ENCODE results near the gene EPAS1. TPM values are rescaled to one million over a fixed set of nuclear protein-coding genes. Genes with fewer than 3 reads are reported as not detected.

EPAS1 gene
- polyA plus RNA-seq, 1 donor from 2014 or later, result not detected

DNA sequence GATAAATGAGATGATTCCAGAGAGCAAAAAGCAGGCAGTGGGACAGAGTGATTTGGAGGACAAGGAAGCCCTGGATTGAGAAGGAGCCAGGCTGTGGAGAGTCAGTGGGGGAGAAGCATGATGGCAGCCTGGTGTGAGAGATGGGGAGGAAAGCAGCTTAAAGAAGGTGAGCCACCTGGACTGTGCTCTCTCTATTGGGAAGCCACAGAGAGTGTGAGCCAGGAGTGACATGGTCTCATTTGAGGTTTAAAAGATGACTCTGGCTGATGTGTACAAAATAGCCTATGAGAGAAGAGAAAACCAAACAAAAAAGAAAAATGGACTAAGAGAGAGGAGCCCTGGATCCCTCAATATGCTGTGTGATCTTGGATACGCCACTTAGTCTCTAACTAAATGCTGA, 12.9 kb upstream of the EPAS1 start:
- no peaks in the 10 kb centered on the region for H3K36me3 Mint-ChIP-seq
- H3K4me1 Mint-ChIP-seq, result no peaks in the 10 kb centered on the region
- H3K4me3 Mint-ChIP-seq, result no peak overlapping the region
- peaks cover 0 to 3% (median 0%) of the 10 kb centered on the region in 3 donors for H3K9me3 Mint-ChIP-seq
- no peak overlapping the region for H3K27ac Mint-ChIP-seq
- peaks cover 17% of the 10 kb centered on the region for H3K27me3 Mint-ChIP-seq

DNA sequence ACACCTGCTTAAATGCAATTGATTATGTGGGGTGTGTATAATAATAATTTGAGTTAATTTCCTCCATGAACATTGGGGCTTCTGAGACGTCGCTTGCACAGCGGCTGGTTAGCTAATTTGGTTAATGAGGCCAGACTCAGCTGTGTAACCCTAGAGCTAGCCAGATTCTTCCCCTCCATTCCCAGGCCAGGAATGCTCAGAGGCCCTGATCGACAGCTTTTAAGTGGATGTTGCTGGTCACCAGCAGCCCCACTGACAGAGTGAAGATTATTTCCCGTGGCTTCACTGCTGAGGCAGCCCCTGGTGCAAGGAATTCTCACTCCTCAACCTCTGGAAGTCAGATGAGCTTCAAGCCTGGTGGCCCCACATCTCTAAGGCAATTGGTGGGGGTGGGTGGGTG, 12.4 kb upstream of the EPAS1 start:
- Mint-ChIP-seq H3K27me3 (peaks cover 17% of the 10 kb centered on the region), H3K27ac (no peak overlapping the region), H3K9me3 (peaks cover 0 to 3% (median 0%) of the 10 kb centered on the region in 3 donors), H3K4me3 (no peak overlapping the region), H3K4me1 (no peaks in the 10 kb centered on the region), H3K36me3 (no peaks in the 10 kb centered on the region)

GRCh38 chr2:46286715-46287114, 10.5 kb upstream of the EPAS1 start:
- H3K4me3 Mint-ChIP-seq, result peak overlapping the region in 1 of 4 donors; percentile 12
- H3K27me3 Mint-ChIP-seq, result peaks cover 17% of the 10 kb centered on the region
- peaks cover 0 to 3% (median 0%) of the 10 kb centered on the region in 3 donors for H3K9me3 Mint-ChIP-seq
- H3K27ac Mint-ChIP-seq, result no peak overlapping the region
- no peaks in the 10 kb centered on the region for H3K36me3 Mint-ChIP-seq
- no peaks in the 10 kb centered on the region for H3K4me1 Mint-ChIP-seq

- H3K4me3 Mint-ChIP-seq, result no peak overlapping the region
- H3K9me3 Mint-ChIP-seq, result no peaks in the 10 kb centered on the region
- H3K36me3 Mint-ChIP-seq, result no peaks in the 10 kb centered on the region
- H3K4me1 Mint-ChIP-seq, result no peaks in the 10 kb centered on the region
- no peak overlapping the region for H3K27ac Mint-ChIP-seq
- H3K27me3 Mint-ChIP-seq, result peaks cover 5% of the 10 kb centered on the region
These were observed 7.1 kb upstream of the EPAS1 start for GRCh38 chr2:46290078-46290477.

DNA sequence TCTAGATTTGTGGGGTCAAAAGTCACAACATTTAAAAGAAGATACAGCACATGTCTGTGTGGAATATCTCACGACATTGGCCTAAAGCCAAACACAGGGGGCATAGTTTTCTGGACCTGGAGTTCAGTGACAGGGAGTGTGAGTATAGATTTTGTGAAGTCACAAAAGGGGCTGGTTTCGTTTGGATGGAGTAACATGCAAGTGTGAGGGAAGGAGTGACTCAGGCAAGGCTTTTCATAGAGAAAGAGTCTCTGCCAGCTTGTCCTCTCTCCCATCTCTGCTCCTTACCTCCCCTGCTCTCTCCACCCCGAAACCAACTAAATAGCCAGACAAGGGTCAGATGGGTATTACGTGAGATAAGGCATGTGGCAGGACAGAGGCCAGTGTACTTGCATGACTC, 3.7 kb upstream of the EPAS1 start:
- H3K27ac Mint-ChIP-seq, result peak overlapping the region in 1 of 3 donors; percentile 27
- H3K36me3 Mint-ChIP-seq, result no peaks in the 10 kb centered on the region
- H3K9me3 Mint-ChIP-seq, result no peaks in the 10 kb centered on the region
- H3K4me1 Mint-ChIP-seq, result peaks cover 0 to 3% (median 1%) of the 10 kb centered on the region in 3 donors
- no peak overlapping the region for H3K4me3 Mint-ChIP-seq
- peaks cover 20% of the 10 kb centered on the region for H3K27me3 Mint-ChIP-seq

DNA sequence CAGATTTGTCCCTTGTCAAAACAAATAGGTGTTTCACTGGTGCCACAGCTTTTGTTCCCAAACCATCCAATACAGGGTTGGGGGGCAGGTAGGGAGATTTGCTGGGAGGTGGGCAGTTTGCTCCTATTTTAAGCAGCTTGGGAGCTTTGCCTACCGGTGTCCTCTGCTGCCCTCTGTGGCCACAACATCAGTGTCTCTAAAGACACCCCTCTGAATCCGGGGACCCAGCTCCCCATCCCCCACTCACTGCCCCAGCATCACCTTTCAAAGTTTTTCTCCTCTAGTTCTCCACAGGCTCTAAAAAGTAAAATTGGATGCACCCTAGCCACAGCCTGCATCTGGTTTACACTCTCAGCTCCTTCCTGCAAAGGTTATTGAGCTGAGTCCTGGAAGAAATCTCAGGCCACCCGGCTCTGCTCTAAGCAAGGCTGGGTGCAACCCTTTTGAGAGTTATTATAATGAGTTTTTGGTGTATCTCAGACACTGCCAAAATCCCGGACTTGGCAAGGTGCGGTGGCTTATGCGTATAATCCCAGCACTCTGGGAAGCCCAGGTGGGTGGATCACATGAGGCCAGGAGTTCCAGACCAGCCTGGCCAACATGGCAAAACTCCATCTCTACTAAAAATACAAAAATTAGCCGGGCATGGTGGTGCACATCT, 2.9 kb upstream of the EPAS1 start:
- peaks cover 27% of the 10 kb centered on the region for H3K27me3 Mint-ChIP-seq
- peak overlapping the region in 1 of 4 donors; percentile 21 for H3K4me3 Mint-ChIP-seq

DNA sequence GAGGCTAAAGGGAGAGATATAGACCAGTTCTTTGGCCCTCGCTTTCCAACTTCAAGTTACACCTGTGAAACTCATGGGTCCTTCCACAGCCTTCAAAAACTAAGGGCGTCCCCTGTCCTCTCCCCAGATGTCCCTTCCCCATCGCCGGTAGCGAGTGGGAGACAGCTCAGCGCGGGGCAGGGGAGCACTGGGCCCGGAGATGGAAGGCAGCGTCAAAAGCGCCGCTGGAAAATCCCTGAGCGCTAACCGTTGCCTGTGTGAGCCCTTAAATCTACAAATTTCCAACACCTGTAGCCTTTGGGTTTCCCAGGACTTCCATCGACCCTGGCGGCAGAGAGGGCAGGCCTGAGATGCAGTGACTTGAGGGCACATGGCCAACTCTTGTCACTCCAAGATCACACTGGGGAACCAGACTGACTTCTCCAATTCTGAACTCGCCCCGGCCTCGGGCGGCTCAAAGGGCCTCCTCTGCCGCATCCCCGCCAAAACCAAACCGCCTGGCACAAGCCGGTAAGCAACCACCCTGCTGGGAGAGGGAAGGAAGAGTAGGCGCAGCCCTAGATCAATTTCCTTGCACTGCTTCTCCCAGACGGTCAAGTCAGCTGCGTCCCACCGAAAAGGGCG, 879 bp upstream of the EPAS1 start:
- H3K4me1 Mint-ChIP-seq, result peaks cover 12% of the 10 kb centered on the region in 3 donors

More for the DNA sequence above, 2.9 kb upstream of the EPAS1 start:
- no peaks in the 10 kb centered on the region for H3K36me3 Mint-ChIP-seq
- H3K9me3 Mint-ChIP-seq, result no peaks in the 10 kb centered on the region
- H3K27ac Mint-ChIP-seq, result peak overlapping the region in 2 of 3 donors; percentile 27 to 71
- peaks cover 4 to 8% (median 6%) of the 10 kb centered on the region in 3 donors for H3K4me1 Mint-ChIP-seq

DNA sequence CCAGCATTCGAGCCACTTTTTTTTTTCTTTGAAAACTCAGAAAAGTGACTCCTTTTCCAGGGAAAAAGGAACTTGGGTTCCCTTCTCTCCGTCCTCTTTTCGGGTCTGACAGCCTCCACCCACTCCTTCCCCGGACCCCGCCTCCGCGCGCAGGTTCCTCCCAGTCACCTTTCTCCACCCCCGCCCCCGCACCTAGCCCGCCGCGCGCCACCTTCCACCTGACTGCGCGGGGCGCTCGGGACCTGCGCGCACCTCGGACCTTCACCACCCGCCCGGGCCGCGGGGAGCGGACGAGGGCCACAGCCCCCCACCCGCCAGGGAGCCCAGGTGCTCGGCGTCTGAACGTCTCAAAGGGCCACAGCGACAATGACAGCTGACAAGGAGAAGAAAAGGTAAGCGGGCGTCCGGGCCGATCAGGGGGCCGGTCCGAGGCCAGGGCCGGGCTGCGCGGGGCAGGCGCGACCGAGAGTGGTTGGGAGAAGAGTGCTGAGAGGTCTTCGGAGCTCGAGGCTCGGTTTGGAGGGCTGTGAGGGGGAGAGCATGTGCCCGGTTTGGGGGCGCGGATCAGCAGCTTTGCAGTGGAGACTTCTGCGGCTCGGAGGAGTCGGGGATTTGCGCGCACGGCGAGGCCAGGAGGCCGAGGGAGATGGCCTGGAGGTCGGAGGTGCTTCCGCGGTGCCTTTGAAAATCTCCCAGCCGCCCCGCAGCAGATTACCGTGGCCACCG, 502 bp downstream of the EPAS1 start:
- peaks cover 12% of the 10 kb centered on the region in 3 donors for H3K4me1 Mint-ChIP-seq
- peaks cover 56% of the 10 kb centered on the region for H3K27me3 Mint-ChIP-seq
- H3K9me3 Mint-ChIP-seq, result peaks cover 0 to 1% (median 0%) of the 10 kb centered on the region in 3 donors

More for the DNA sequence above, 879 bp upstream of the EPAS1 start:
- Mint-ChIP-seq H3K27me3 (peaks cover 46% of the 10 kb centered on the region), H3K4me3 (peak overlapping the region; percentile 80 to 92 (median 90)), H3K27ac (no peak overlapping the region), H3K36me3 (no peaks in the 10 kb centered on the region), H3K9me3 (peaks cover 0 to 1% (median 0%) of the 10 kb centered on the region in 3 donors)

DNA sequence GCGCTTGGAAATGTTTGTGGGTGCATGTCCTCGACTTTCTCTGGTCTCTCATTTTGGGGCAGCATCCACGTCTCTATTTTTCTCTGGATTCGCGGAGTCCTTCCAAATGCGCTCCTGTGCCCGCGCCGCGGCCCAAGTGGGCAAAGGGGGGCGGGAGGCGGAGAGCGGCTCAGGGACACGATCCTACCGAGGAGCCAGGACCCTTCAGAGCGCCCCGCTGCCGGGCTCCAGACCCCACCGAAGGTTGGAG, 990 bp downstream of the EPAS1 start:
- Mint-ChIP-seq H3K27me3 (peaks cover 56% of the 10 kb centered on the region), H3K9me3 (peaks cover 0 to 1% (median 0%) of the 10 kb centered on the region in 3 donors), H3K4me3 (peak overlapping the region; percentile 84 to 98 (median 94)), H3K27ac (peak overlapping the region in 2 of 3 donors; percentile 71 to 83), H3K4me1 (peaks cover 12% of the 10 kb centered on the region in 3 donors), H3K36me3 (no peaks in the 10 kb centered on the region)

More for the DNA sequence above, 502 bp downstream of the EPAS1 start:
- Mint-ChIP-seq H3K36me3 (no peaks in the 10 kb centered on the region), H3K4me3 (peak overlapping the region; percentile 84 to 98 (median 94)), H3K27ac (peak overlapping the region; percentile 41 to 83 (median 73))

DNA sequence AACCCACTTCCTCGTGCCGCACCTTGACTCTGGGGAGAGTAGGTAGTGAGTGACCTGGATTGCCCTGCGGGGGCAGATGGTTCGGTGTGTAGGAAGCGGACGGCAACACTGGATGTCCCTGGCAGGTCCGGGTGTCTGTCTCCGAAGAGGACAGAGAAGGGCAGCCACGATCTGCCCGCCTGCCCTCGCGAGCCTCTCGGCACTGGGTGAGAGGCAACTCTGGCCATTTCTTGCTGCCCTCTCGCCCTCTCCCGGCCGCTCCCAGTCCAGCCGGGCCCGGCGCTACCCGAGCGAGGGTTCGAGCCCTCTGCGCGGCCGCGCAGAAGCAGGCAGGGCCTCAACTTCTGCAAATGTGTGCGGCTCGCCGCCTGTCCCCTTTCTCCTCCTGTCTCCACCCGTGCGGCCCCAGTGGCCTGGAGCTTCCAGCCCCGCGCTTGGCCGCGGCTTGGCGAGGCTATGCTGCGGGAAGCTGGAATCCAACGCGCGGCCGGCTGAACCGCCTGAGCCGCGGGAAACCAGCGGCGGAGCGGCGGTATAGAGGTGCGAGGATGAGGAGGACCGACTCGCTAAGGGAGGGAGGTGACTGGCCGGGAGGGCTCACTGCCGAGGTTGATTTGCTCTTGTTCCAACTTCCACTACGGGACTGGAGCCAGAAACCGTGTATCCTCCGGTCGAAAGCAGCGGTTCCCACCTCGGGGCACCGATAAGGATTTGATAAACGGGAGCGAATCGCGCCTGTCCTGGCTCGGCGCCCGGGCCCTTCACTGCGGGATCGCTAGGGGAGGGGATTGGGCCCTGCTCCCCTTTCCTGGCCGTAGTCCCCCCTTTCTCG, 1.5 kb downstream of the EPAS1 start:
- Mint-ChIP-seq H3K27me3 (peaks cover 62% of the 10 kb centered on the region), H3K9me3 (peaks cover 0 to 1% (median 0%) of the 10 kb centered on the region in 3 donors), H3K4me1 (peaks cover 12% of the 10 kb centered on the region in 3 donors), H3K36me3 (no peaks in the 10 kb centered on the region), H3K27ac (peak overlapping the region; percentile 4 to 83 (median 71)), H3K4me3 (peak overlapping the region; percentile 84 to 98 (median 94))

DNA sequence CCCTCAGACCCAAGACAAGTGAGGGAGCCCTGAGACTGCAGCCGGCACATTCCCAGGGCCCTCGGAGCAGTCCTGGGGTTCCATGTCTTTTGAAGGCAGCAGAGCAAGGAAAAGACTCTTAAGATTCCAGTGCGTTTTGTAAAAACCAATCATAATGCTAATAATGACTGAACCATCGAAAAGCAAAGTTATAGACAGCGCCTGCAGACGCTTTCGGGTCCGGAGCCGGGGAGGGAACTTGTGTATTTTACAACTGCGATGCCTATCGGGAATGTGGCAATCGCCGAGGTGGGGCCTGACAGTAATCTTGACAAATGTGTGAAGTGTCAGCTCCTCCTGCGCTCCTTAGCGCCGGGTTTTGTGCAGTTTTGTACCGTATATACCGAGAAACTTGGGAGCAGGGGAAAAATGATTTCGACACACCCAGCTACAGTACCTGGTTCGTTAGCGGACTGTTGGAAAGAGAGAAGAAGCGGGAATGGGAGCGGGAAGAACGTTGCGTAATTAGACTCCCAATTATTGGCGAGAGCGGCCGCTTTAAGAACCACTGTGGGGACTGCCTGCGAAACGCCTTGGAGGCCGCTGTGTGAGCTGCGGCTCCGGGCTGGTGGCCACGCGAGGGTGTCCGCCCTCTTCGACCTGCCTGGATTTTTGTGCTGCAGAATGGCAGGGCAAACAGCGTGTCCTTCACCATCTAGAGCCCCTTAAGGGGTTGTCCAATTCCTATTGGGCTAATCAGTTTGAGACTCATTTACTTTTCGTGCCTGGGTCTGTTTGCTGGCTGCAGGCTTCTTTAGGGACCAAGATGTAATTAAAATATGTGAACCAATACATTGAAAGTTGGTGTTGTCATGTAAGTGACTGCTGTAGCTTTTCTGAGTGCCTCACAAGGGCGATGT, 2.4 kb downstream of the EPAS1 start:
- peaks cover 0 to 1% (median 0%) of the 10 kb centered on the region in 3 donors for H3K9me3 Mint-ChIP-seq
- no peaks in the 10 kb centered on the region for H3K36me3 Mint-ChIP-seq
- H3K4me1 Mint-ChIP-seq, result peaks cover 12% of the 10 kb centered on the region in 3 donors
- peak overlapping the region; percentile 84 to 98 (median 90) for H3K4me3 Mint-ChIP-seq
- peak overlapping the region in 2 of 3 donors; percentile 4 to 14 for H3K27ac Mint-ChIP-seq
- H3K27me3 Mint-ChIP-seq, result peaks cover 66% of the 10 kb centered on the region

DNA sequence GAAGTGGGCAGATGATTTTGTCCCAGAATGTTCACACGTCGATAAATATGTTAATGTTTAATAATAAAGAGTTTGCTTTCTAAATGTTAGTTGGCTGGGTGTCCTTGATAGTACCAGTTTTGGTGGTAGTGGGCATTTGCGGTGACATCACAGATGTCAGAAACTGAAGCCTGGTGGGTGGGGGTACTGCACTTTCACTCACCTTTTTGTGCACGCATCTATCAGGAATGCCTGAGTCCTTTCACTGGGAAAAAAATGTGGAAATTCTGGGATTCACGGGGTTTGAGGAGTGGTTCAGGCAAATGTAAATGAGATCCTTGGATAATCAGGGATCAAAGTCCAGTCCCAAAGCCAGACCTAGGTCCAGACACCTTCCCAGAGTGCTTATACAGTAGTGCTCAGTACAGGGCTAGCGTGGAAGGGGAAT, 3.2 kb downstream of the EPAS1 start:
- no peak overlapping the region for H3K27ac Mint-ChIP-seq
- peaks cover 0 to 6% (median 1%) of the 10 kb centered on the region in 3 donors for H3K9me3 Mint-ChIP-seq
- H3K4me3 Mint-ChIP-seq, result peak overlapping the region in 1 of 4 donors; percentile 84
- H3K4me1 Mint-ChIP-seq, result peaks cover 12% of the 10 kb centered on the region in 3 donors
- no peaks in the 10 kb centered on the region for H3K36me3 Mint-ChIP-seq
- peaks cover 70% of the 10 kb centered on the region for H3K27me3 Mint-ChIP-seq

GRCh38 chr2:46302005-46302695, 4.9 kb downstream of the EPAS1 start:
- Mint-ChIP-seq H3K9me3 (peaks cover 0 to 6% (median 1%) of the 10 kb centered on the region in 3 donors), H3K36me3 (no peaks in the 10 kb centered on the region), H3K4me1 (peaks cover 12% of the 10 kb centered on the region in 3 donors), H3K27ac (no peak overlapping the region), H3K4me3 (no peak overlapping the region), H3K27me3 (peaks cover 65% of the 10 kb centered on the region)

Measured in IgD-negative memory B cell (primary cell).